ENCODE data around the gene TAB2.

DNA sequence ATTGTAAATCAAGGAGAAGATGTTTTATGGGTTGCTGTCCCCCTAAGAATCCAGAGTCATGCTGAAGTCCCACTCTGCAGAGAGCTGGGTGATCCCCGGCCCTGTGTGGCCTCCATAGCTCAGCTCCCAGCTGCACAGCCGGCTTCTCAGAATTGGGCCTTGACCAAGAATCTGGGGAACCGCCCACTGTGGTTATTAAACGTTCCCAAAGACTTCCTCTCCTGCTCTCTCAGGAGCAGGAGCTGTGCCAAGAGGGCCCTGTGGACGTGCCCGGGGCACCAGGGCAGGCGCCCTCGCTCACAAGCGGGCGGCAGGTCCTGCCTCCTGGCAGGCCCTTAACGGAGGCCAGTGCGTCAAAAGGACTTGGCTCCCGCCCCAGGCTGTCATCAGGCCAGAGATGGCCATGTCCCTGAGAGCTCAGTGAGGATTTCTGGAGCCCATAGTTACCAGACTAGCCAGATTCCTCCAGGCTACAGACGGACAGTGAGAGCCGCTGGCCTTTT, 136.9 kb downstream of the TAB2 start:
- TF ChIP-seq ZNF121 (CRISPR knock-in tag; IDR thresholded peaks at IDR 0.05) (no peak), USF2 (CRISPR knock-in tag; IDR thresholded peaks at IDR 0.05) (no peak)

Measured in WTC11 (cell line).